Neural progenitor cell (in vitro differentiated cells): Measurements from ENCODE around the gene SUMF1. TPM values are rescaled to one million over a fixed set of nuclear protein-coding genes. Genes with fewer than 3 reads are reported as not detected.

Experiments
- DNase-seq: peaks from one replicate; pipeline ENCODE4 v3.0.0-alpha.2; 2016; ENCODE audit warnings: low spot score
- H2AFZ ChIP-seq: fragments of 200-600 bp; sonication (generic); replicated peaks from 2 replicates; pipeline ENCODE4 v1.6.1; 2016; ENCODE audit warnings: antibody characterized with exemption
- H3F3A ChIP-seq: fragments of 200-600 bp; sonication (generic); 2 replicates; pipeline ENCODE4 v1.6.1; 2016; ENCODE audit warnings: antibody characterized with exemption, low read depth
- H3K27ac ChIP-seq: fragments of 200-600 bp; sonication (generic); 2 replicates; pipeline ENCODE4 v1.5.1; 2016; ENCODE audit warnings: mild to moderate bottlenecking
- H3K27me3 ChIP-seq: fragments of 200-600 bp; sonication (generic); 2 replicates; pipeline ENCODE4 v1.6.1; 2016; ENCODE audit warnings: mild to moderate bottlenecking, moderate library complexity
- H3K36me3 ChIP-seq: fragments of 200-600 bp; sonication (generic); 2 replicates; pipeline ENCODE4 v1.5.1; 2016
- H3K4me1 ChIP-seq: fragments of 200-600 bp; sonication (generic); 2 replicates; pipeline ENCODE4 v1.6.1; 2016; ENCODE audit warnings: mixed run types
- H3K4me2 ChIP-seq: fragments of 200-600 bp; sonication (generic); 2 replicates; pipeline ENCODE4 v1.6.1; 2016
- H3K4me3 ChIP-seq: fragments of 200-600 bp; sonication (generic); 2 replicates; pipeline ENCODE4 v1.5.1; 2016
- H3K79me2 ChIP-seq: fragments of 200-600 bp; sonication (generic); 2 replicates; pipeline ENCODE4 v1.6.1; 2016; ENCODE audit warnings: low read depth
- H3K9ac ChIP-seq: fragments of 200-600 bp; sonication (generic); 2 replicates; pipeline ENCODE4 v1.6.1; 2016
- H3K9me3 ChIP-seq: fragments of 200-600 bp; sonication (generic); 2 replicates; pipeline ENCODE4 v1.5.1; 2016; ENCODE audit warnings: low read depth
- H4K20me1 ChIP-seq: fragments of 200-600 bp; sonication (generic); 2 replicates; pipeline ENCODE4 v1.6.1; 2016; ENCODE audit warnings: low read depth
- H3K27ac Mint-ChIP-seq: 3 replicates; pipeline ENCODE4 v1.8.0; 2021; ENCODE audit warnings: mixed read lengths
- H3K27me3 Mint-ChIP-seq: 2 replicates; pipeline ENCODE4 v1.8.0; 2022; ENCODE audit warnings: low read depth, mild to moderate bottlenecking, inconsistent platforms, moderate library complexity, mixed read lengths; ENCODE audit not compliant: insufficient read depth
- H3K36me3 Mint-ChIP-seq: 3 replicates; pipeline ENCODE4 v1.8.0; 2021; ENCODE audit warnings: mixed read lengths
- H3K4me1 Mint-ChIP-seq: 3 replicates; pipeline ENCODE4 v1.8.0; 2021; ENCODE audit warnings: mixed read lengths
- H3K4me3 Mint-ChIP-seq: 3 replicates; pipeline ENCODE4 v1.8.0; 2021; ENCODE audit warnings: mild to moderate bottlenecking, moderate library complexity, mixed read lengths
- H3K9me3 Mint-ChIP-seq: 3 replicates; pipeline ENCODE4 v1.8.0; 2020; ENCODE audit warnings: mixed read lengths
- EZH2 ChIP-seq: fragments of 200-600 bp; sonication (generic); IDR thresholded peaks from 2 replicates; pipeline ENCODE4 v1.6.1; 2017; ENCODE audit warnings: antibody characterized with exemption, mild to moderate bottlenecking, moderate library complexity
- EZH2phosphoT487 ChIP-seq: fragments of 200-600 bp; sonication (generic); IDR thresholded peaks from 2 replicates; pipeline ENCODE4 v1.6.1; 2017; ENCODE audit warnings: antibody characterized with exemption
- total RNA-seq: library from RNA; depleted of rRNA; stranded (reverse); fragments of >200 nt; gene quantifications from 2 replicates; pipeline ENCODE4 v1.2.3, GENCODE V29; 2015; ENCODE audit warnings: low replicate concordance
- TF ChIP-seq, protein P1 (sequence below): fragments of 200-600 bp; sonication (generic); IDR thresholded peaks from 2 replicates; pipeline ENCODE4 v1.5.1; 2017; ENCODE audit warnings: antibody characterized with exemption, mild to moderate bottlenecking

Gene SUMF1
- total RNA-seq, 1 donor from 2014 or later, result 10.6 TPM

DNA sequence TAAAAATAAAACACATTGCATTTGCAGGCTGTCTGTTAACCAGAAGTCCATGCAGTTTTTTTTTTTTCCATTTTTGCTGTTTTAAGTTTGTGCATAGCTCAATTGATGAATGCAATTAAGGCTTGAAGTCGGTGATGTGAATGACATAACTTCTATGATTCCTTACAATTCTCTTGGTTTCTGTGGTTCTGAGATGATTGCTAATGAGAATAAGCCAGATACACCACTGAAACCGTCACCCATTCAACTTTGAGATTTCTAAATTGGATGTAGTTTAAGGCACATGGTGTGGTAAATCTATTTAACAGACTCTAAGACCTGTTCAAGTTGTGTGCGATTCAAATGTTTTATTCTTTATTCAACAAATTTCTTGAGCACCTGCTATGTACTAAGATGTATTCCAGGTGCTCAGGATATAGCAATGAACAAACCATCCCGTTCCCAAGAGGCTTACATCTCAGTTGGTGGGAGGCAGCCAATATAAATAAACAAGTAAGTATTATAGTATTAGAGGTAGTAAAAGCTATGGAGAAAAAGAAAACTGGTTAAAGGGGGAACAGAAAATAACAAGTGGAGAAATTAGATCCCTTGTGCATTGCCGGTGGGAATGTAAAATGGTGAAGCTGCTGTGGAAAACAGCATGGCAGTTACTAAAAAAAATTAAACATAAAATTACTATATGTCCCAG lies 30.1 kb upstream of the SUMF1 start:
- Histone ChIP-seq H3K27me3 (peaks cover 36% of the 10 kb centered on the region), H3K4me1 (peaks cover 8% of the 10 kb centered on the region), H3K4me2 (no peak overlapping the region), H3F3A (peaks cover 5% of the 10 kb centered on the region), H3K27ac (no peak overlapping the region), H3K4me3 (no peak overlapping the region), H2AFZ (no peak overlapping the region), H3K36me3 (no peaks in the 10 kb centered on the region), H3K79me2 (no peaks in the 10 kb centered on the region), H4K20me1 (no peaks in the 10 kb centered on the region), H3K9ac (no peak overlapping the region), H3K9me3 (no peaks in the 10 kb centered on the region)
- H3K27ac Mint-ChIP-seq, result no peak overlapping the region
- DNase-seq, result no peak
- H3K4me1 Mint-ChIP-seq, result peaks cover 8% of the 10 kb centered on the region
- H3K4me3 Mint-ChIP-seq, result no peak overlapping the region
- no peaks in the 10 kb centered on the region for H3K36me3 Mint-ChIP-seq
- H3K27me3 Mint-ChIP-seq, result peaks cover 10% of the 10 kb centered on the region
- TF ChIP-seq EZH2 (no peak), EZH2phosphoT487 (no peak)
- TF ChIP-seq, protein P1, sequence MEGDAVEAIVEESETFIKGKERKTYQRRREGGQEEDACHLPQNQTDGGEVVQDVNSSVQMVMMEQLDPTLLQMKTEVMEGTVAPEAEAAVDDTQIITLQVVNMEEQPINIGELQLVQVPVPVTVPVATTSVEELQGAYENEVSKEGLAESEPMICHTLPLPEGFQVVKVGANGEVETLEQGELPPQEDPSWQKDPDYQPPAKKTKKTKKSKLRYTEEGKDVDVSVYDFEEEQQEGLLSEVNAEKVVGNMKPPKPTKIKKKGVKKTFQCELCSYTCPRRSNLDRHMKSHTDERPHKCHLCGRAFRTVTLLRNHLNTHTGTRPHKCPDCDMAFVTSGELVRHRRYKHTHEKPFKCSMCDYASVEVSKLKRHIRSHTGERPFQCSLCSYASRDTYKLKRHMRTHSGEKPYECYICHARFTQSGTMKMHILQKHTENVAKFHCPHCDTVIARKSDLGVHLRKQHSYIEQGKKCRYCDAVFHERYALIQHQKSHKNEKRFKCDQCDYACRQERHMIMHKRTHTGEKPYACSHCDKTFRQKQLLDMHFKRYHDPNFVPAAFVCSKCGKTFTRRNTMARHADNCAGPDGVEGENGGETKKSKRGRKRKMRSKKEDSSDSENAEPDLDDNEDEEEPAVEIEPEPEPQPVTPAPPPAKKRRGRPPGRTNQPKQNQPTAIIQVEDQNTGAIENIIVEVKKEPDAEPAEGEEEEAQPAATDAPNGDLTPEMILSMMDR, result no peak
- H3K9me3 Mint-ChIP-seq, result no peaks in the 10 kb centered on the region

DNA sequence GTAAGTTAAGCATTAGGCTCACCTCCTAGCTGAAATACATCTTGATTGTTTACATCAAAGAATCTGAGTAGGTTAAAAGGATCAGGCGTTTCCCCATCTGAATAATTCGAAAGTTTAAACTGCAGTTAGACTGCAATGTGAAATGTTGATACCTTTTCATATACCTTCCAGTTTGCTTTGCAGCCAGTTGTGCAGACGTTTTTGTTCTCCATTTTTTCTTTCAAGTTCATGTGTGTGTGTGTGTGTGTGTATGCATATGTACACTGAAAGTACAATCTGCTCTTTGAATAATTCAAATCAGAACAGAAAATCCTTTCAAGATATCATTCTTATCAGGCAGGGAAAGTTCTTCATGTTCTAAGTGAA lies 29.0 kb upstream of the SUMF1 start:
- Histone ChIP-seq H4K20me1 (no peaks in the 10 kb centered on the region), H3F3A (peaks cover 8% of the 10 kb centered on the region), H3K27me3 (peaks cover 47% of the 10 kb centered on the region), H2AFZ (no peak overlapping the region), H3K36me3 (no peaks in the 10 kb centered on the region), H3K79me2 (no peaks in the 10 kb centered on the region), H3K9me3 (no peaks in the 10 kb centered on the region), H3K9ac (no peak overlapping the region), H3K4me3 (no peak overlapping the region), H3K4me2 (no peak overlapping the region), H3K27ac (no peak overlapping the region), H3K4me1 (peaks cover 11% of the 10 kb centered on the region)
- TF ChIP-seq EZH2phosphoT487 (no peak), EZH2 (no peak)
- TF ChIP-seq, protein P1, result no peak
- Mint-ChIP-seq H3K27ac (no peak overlapping the region), H3K4me3 (no peak overlapping the region), H3K4me1 (peaks cover 12% of the 10 kb centered on the region), H3K36me3 (no peaks in the 10 kb centered on the region), H3K9me3 (no peaks in the 10 kb centered on the region), H3K27me3 (peaks cover 12% of the 10 kb centered on the region)
- DNase-seq, result no peak

DNA sequence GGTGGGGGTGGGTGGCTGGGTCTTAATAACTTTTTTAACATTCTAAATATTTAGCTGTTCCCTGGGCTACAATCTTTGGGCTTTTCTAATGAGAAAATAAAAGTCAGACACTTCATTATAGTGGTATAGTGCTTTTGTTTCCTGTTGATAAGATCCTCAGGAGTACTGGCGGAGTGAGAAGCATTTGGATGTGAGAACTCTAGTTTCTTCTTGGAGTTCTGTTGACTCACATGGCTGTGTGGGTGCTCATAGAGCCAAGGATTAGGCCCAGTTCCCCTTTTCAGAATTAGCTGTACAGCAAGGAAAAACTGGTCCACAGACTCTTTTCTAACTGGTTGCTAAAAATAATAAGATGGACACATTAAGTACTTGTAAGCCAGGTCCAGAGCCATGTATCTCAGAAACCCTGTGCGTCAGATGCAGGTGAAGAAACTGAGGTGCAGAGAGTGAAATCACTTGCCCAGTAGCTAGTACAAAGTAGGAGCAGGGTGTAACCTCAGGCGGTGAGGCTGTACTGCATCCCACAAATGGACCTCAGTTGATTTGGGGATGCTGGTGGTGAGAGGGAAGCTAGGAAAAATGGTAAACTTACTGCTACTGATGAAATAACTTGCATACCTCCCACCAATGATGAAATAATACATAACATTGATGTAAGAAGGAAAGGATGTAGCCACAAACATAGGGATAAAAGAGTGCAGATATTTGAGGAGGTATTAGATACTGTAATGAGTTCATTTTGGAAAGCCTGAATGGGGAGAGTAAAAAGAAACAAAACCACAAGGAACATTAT lies 28.4 kb upstream of the SUMF1 start:
- TF ChIP-seq, protein P1, result no peak
- TF ChIP-seq EZH2phosphoT487 (no peak), EZH2 (no peak)
- Histone ChIP-seq H3K9me3 (no peaks in the 10 kb centered on the region), H4K20me1 (no peaks in the 10 kb centered on the region), H3K4me1 (peaks cover 11% of the 10 kb centered on the region), H3F3A (peaks cover 8% of the 10 kb centered on the region), H3K27me3 (peaks cover 52% of the 10 kb centered on the region), H3K9ac (no peak overlapping the region), H3K36me3 (no peaks in the 10 kb centered on the region), H3K27ac (no peak overlapping the region), H3K4me2 (no peak overlapping the region), H3K79me2 (no peaks in the 10 kb centered on the region), H2AFZ (no peak overlapping the region), H3K4me3 (no peak overlapping the region)
- DNase-seq, result no peak
- H3K4me3 Mint-ChIP-seq, result no peak overlapping the region
- peaks cover 16% of the 10 kb centered on the region for H3K4me1 Mint-ChIP-seq
- peaks cover 12% of the 10 kb centered on the region for H3K27me3 Mint-ChIP-seq
- H3K36me3 Mint-ChIP-seq, result no peaks in the 10 kb centered on the region
- H3K9me3 Mint-ChIP-seq, result no peaks in the 10 kb centered on the region
- no peak overlapping the region for H3K27ac Mint-ChIP-seq
